Esophagus squamous epithelium (tissue), 5 donors: ENCODE data around the gene POC1A. TPM values are rescaled to one million over a fixed set of nuclear protein-coding genes. Genes with fewer than 3 reads are reported as not detected.

Source experiments
- DNase-seq: peaks from one replicate; lab custom pipeline; 2025; lab: John Stamatoyannopoulos, UW
- H3K27ac ChIP-seq, 4 donors: fragments of 200-600 bp; sonication (generic); one replicate each; pipeline ENCODE4 v1.5.1; 2016 to 2019; ENCODE audit warnings: mild to moderate bottlenecking in 1 of 4
- H3K27me3 ChIP-seq, 4 donors: fragments of 200-600 bp; sonication (generic); 1 replicate in 3 of 4; 2 replicates in 1 of 4; pipeline versions ENCODE4 v1.5.1 to v1.6.0; 2017 to 2021; ENCODE audit warnings: antibody characterized with exemption in 1 of 4
- H3K36me3 ChIP-seq, 3 donors: fragments of 200-600 bp; sonication (generic); one replicate each; pipeline ENCODE4 v1.5.1; 2016 to 2019
- H3K4me1 ChIP-seq, 3 donors: fragments of 200-600 bp; sonication (generic); one replicate each; pipeline ENCODE4 v1.5.1; 2017 to 2019
- H3K4me3 ChIP-seq, 4 donors: fragments of 200-600 bp; sonication (generic); 1 replicate in 3 of 4; 2 replicates in 1 of 4; pipeline ENCODE4 v1.5.1; 2016 to 2019; ENCODE audit warnings: mild to moderate bottlenecking in 2 of 4, moderate library complexity in 1 of 4
- H3K9me3 ChIP-seq, 3 donors: fragments of 200-600 bp; sonication (generic); one replicate each; pipeline ENCODE4 v1.5.1; 2016 to 2019
- CTCF ChIP-seq, 6 experiments: fragments of 450-650 bp in 4 of 6; fragments of 200-600 bp in 2 of 6; sonication (generic) in 2 of 6; IDR thresholded peaks; one replicate each; pipeline ENCODE4 v1.5.1; 2016 to 2019; ENCODE audit warnings: antibody characterized with exemption in 6 of 6, mild to moderate bottlenecking in 4 of 6, moderate library complexity in 4 of 6
- POLR2A ChIP-seq, 4 donors: fragments of 450-650 bp; IDR thresholded peaks; one replicate each; pipeline ENCODE4 v1.6.1; 2017; ENCODE audit warnings: antibody characterized with exemption in 4 of 4, mild to moderate bottlenecking in 4 of 4, moderate library complexity in 3 of 4
- WGBS, 2 donors: methylation state at CpG; one replicate each; pipeline ENCODE4 v1.1.5; 2018; 5-methylcytosine and 5-hydroxymethylcytosine counted together
- intact Hi-C: fragments of 100-400 bp; cut with DNase I; formaldehyde crosslinking; loops from one replicate; pipeline ENCODE4 v1.15.0; 2022
- total RNA-seq, 4 donors: library from RNA; depleted of rRNA; stranded (reverse); fragments of >200 nt; gene quantifications; one replicate each; pipeline ENCODE4 v1.1.0, GENCODE V29; 2016
- donor health status: DM: yes; HTN: yes; CAD: no.

The POC1A gene
- total RNA-seq, 4 donors from 2014 or later: 2.7 to 10.3 (median 4.8) TPM

DNA sequence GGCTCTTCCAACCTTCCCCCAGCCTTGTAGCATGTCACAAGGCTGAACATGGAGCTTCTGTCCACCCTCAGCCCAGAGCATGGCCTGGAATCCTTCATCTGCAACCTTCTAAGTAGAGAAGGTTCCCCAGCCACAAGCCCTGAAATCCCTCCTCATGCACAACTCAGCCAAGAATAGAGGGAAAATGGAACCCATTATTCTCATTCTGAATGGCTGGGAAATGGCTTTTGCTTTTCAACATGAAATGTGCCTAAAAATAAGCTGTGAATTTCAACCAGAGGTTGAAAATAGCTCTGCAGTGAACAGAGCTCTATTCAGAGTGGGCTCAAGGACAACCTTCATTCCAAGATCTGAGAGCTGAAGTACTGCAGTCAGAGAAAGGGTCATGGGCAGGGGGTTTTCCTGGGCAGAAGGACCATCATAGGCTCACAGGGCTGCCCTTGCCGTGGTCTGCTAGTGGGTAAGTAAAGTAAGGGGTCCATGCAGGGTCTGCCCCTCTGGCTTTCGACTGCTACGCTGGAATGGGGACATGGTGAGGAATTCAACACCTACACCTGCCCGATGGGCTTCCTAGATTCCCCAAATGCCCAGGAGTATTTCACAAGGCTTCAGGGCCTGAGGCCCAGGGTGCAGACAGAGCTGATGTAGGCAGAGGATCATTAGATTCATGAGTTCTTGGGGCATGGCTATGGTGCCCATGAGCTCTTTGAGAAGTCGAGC is 35.9 kb downstream of the POC1A start:
- intact Hi-C loops: no loop called here
- Histone ChIP-seq H3K36me3 (no peaks in the 10 kb centered on the region), H3K27ac (no peak overlapping the region), H3K27me3 (no peaks in the 10 kb centered on the region), H3K4me1 (peaks cover 19 to 77% (median 36%) of the 10 kb centered on the region in 3 donors), H3K4me3 (no peak overlapping the region), H3K9me3 (no peaks in the 10 kb centered on the region)
- no peak for DNase-seq
- TF ChIP-seq POLR2A (IDR thresholded peaks at IDR 0.05) (no peak), CTCF (IDR thresholded peaks at IDR 0.05) (no peak)
- WGBS, 2 donors: 93 to 100% methylated on average over 3 to 4 of the region's 5 CpGs

- peaks cover 19 to 73% (median 31%) of the 10 kb centered on the region in 3 donors for H3K4me1 ChIP-seq
- H3K27ac ChIP-seq: peak overlapping the region in 1 of 4 donors; percentile 25
- no peaks in the 10 kb centered on the region for H3K36me3 ChIP-seq
- WGBS, 2 donors: 89 to 92% methylated on average over 3 to 4 of the region's 4 CpGs
- no peak for TF ChIP-seq CTCF (IDR thresholded peaks at IDR 0.05)
- no peak for TF ChIP-seq POLR2A (IDR thresholded peaks at IDR 0.05)
- no peak for DNase-seq
- intact Hi-C loops: no loop called here
- no peaks in the 10 kb centered on the region for H3K9me3 ChIP-seq
- no peaks in the 10 kb centered on the region for H3K27me3 ChIP-seq
- H3K4me3 ChIP-seq: no peak overlapping the region
These were observed 36.7 kb downstream of the POC1A start for GRCh38 chr3:52117537-52117936.

GRCh38 chr3:52112056-52112455 is 42.2 kb downstream of the POC1A start:
- Histone ChIP-seq H3K27ac (no peak overlapping the region), H3K27me3 (no peaks in the 10 kb centered on the region), H3K4me3 (no peak overlapping the region), H3K36me3 (no peaks in the 10 kb centered on the region), H3K9me3 (no peaks in the 10 kb centered on the region), H3K4me1 (peaks cover 9 to 75% (median 24%) of the 10 kb centered on the region in 3 donors)
- WGBS, 2 donors: 86 to 89% methylated on average over 2 to 4 of the region's 6 CpGs
- intact Hi-C loops: no loop called here
- DNase-seq: no peak
- TF ChIP-seq POLR2A (IDR thresholded peaks at IDR 0.05) (no peak), CTCF (IDR thresholded peaks at IDR 0.05) (no peak)

DNA sequence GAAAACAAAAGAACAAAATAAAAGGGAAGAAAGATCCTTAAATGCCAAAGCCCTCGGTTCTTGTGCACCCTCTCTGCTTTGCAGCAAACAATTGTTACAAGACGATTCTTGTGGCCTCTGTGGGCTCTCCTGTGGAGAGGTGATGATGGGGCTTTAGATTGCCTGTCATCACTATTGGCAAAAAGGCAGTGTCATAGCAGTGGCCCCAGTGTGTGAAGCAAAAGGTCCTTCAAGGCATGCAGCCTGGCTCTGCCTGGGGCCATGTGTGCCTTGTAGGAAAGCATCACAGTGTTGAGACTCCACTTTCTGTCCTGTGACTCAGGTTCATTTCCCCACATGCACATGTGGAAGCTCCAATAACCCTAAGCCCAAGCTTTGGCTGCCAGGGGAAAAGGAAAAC is 43.7 kb downstream of the POC1A start:
- Histone ChIP-seq H3K27me3 (no peaks in the 10 kb centered on the region), H3K36me3 (no peaks in the 10 kb centered on the region), H3K27ac (peak overlapping the region in 2 of 4 donors; percentile 17 to 44), H3K4me3 (no peak overlapping the region), H3K4me1 (peaks cover 8 to 74% (median 24%) of the 10 kb centered on the region in 3 donors), H3K9me3 (no peaks in the 10 kb centered on the region)
- DNase-seq: no peak
- 89 to 94% methylated on average over 2 of the region's 2 CpGs for WGBS, 2 donors
- TF ChIP-seq CTCF (IDR thresholded peaks at IDR 0.05): no peak
- TF ChIP-seq POLR2A (IDR thresholded peaks at IDR 0.05): no peak
- intact Hi-C loops: no loop called here

DNA sequence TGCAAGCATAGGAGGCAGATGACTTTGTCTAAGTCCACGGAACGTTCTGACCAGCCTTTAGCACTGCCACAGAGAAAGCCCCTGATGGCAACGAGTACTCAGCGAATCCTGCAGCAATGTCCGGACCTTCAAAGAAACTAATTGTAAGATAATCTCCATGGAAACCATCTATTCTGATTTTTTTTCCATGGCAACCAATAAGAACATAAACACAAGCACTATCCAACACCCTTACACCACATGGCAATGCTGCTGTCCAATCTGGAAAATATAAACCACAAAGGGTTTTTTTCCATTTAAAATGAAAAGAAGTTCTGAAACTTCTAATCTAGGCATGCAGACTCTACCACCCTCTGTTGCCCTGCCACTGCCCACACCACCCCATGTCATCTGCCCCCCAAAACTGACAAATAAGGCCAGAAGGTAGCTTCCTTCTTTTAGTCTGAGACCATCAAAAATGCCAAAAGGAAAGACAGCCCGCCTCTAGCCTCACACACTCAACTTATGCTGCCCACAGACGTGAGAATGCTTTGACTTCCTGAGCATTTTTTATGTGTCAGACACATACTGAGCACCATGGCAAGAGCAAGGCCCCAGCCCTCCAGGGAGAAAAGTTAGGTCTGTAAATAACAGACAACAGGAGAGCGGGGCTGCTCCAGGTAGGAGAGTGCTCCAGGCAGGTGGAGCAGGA is 44.5 kb downstream of the POC1A start:
- DNase-seq: no peak
- Histone ChIP-seq H3K9me3 (no peaks in the 10 kb centered on the region), H3K27ac (peak overlapping the region in 2 of 4 donors; percentile 44 to 82), H3K4me3 (no peak overlapping the region), H3K27me3 (no peaks in the 10 kb centered on the region), H3K4me1 (peaks cover 8 to 67% (median 23%) of the 10 kb centered on the region in 3 donors), H3K36me3 (no peaks in the 10 kb centered on the region)
- intact Hi-C loops: no loop called here
- TF ChIP-seq POLR2A (IDR thresholded peaks at IDR 0.05): no peak
- TF ChIP-seq CTCF (IDR thresholded peaks at IDR 0.05): no peak
- WGBS, 2 donors: 52 to 77% methylated on average over 8 of the region's 8 CpGs
